Ureter (tissue), 1 donor: ENCODE results near the gene PNMA6E. TPM values are rescaled to one million over a fixed set of nuclear protein-coding genes. Genes with fewer than 3 reads are reported as not detected.

Experiments used
- DNase-seq: peaks from one replicate; pipeline ENCODE4 v3.0.0-alpha.2; 2020; ENCODE audit warnings: low spot score
- total RNA-seq: library from RNA; stranded (reverse); gene quantifications from one replicate; pipeline ENCODE4 v1.2.4, GENCODE V29; 2023
- donor health status: DM: yes; HTN: yes; CAD: no.

PNMA6E gene
- total RNA-seq, 1 donor from 2014 or later, result not detected

GRCh38 chrX:153435845-153436244, 34.7 kb upstream of the PNMA6E start:
- DNase-seq, result no peak

DNA sequence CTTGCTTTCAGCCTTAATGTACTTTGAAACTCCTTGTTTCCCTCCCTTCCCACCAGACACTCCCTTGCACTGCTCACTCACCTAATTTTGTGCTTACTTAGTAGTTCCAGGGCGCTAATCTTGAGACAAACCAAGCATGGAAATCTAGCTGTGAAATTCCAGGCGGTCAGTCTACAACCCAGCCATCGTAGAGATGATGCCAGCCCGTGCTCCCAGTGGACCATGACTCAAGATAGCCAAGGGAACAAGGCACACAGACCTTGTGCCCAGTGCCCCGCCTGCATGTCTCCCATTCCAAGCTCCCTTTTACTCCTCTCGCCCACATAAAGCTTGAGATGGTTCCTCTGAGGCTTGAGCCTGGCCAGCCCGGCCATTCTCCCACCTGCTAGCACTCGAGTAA, 33.7 kb upstream of the PNMA6E start:
- DNase-seq, result no peak

- no peak for DNase-seq
Observed at GRCh38 chrX:153433781-153434285, 32.7 kb upstream of the PNMA6E start.

- no peak for DNase-seq
Observed at GRCh38 chrX:153433161-153433680, 32.1 kb upstream of the PNMA6E start.

DNA sequence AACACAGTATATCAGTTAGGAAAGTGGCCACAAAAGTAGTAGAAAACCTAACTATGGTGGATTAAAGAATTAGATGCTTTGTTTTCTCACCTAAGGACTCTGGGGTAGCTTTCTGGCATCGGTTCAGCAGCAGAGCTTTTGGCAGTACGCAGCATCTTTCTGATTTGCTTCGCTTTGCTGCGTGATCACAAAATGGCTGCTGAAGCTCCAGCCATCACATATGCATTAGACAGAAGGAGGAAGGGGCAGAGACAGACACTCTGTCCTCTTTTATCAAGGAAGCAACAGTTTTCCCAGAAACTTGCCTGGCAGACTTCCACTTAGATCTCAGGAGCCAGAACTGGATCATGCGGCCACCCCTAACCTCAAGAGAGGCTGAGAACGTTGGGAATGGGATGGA, 29.6 kb upstream of the PNMA6E start:
- DNase-seq, result no peak

DNA sequence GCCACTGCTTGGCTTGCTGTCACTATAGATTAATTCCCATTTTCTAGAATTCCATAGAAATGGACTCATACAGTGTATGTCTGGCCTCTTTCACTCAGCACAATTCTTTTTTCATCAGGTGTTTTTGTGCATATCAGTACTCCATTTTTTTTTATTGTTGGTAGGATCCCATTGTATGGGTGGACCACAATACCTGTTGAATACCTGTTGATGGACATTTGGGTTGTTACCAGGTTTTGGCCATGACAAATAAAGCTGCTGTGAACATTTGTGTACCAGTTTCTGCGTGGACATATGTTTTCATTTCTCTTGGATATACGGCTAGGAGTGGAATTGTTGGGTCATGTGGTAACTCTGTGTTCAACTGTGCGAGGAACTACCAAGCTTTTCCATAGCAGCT, 25.1 kb upstream of the PNMA6E start:
- no peak for DNase-seq

- DNase-seq, result no peak
Observed at GRCh38 chrX:153423652-153424051, 22.5 kb upstream of the PNMA6E start.

DNA sequence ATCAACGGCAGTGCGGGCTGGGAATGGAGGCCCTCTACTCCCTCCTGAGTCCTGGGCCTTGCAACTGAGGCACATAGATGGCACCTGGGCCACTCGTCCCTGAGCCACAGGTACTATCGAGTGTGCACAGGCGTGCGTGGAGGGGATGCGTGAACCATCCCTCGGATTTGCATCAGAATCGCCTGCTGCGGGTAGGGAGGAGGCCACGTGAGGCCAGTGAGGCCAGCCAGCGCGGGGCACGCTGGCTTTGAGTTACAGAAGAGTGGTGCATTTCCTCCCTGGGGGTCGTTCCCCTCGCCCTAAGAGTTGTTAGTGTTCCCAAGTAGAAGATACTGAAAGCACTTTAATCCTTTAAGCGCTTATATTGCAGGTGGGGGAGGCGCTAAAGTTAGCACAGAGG, 20.7 kb upstream of the PNMA6E start:
- DNase-seq, result no peak

DNA sequence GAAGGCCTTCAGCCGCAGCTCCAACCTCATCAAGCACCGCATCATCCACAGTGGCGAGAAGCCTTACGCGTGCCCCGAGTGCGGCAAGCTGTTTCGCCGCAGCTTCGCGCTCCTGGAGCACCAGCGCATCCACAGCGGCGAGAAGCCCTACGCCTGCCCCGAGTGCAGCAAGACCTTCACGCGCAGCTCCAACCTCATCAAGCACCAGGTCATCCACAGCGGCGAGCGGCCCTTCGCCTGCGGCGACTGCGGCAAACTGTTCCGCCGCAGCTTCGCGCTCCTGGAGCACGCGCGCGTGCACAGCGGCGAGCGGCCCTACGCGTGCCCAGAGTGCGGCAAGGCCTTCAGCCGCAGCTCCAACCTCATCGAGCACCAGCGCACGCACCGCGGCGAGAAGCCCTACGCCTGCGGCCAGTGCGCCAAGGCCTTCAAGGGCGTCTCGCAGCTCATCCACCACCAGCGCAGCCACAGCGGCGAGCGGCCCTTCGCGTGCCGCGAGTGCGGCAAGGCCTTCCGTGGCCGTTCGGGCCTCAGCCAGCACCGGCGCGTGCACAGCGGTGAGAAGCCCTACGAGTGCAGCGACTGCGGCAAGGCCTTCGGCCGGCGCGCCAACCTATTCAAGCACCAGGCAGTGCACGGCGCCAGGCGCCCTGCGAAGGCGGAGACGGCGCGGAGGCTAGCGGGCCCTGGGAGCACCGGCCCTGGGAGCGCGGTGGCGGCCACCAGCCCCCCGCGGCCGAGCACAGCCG, 19.9 kb upstream of the PNMA6E start:
- no peak for DNase-seq

DNA sequence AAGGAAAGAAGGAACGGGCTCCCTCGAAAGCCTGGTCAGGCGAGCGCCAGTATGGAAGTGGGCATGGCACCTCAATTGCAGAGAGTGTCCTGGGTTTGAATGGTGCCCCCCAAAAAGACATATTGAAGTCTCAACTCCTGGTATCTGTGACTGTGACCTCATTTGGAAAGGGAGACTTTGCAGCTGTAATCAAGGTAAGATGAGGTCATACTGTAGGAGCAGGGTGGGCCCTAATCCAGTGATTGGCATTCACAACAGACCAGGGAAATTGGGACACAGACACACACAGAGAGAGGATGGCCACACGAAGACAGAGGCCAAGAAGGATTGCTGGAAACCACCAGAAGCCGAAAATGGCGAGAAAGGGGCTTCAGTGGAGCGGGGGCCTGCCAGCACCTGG, 16.5 kb upstream of the PNMA6E start:
- no peak for DNase-seq

- no peak for DNase-seq
Observed at GRCh38 chrX:153416781-153417450, 15.8 kb upstream of the PNMA6E start.

DNA sequence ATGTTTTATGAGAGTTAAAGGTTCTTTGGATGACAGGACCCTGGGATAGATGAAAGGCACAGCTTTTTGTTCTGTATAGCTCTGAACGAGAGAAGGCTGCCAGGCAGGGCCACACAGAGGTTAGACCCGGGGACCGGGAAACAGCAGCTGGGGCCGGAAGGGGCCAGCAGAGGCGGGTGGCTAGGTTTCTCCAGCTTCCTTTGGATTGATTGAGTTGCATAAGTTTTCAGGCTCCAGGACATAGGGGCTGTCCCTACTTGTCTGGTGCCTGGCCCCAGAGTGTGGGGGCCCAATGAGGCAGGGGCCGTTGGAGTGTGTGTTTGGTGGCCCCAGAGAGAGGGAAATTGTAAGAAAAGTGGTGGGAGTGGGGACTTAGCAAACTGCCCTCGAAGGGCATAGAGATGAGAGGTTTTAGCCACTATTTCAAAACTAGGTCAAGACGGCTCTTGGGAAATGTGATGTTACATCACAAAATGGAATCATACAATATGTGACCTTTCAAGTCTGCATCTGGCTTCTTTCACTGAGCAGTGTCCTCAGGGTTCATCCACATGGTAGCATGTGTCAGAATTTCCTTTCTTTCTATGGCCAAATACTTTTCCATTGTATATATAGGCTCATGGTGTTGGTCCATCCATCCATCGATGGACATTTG, 13.8 kb upstream of the PNMA6E start:
- no peak for DNase-seq

DNA sequence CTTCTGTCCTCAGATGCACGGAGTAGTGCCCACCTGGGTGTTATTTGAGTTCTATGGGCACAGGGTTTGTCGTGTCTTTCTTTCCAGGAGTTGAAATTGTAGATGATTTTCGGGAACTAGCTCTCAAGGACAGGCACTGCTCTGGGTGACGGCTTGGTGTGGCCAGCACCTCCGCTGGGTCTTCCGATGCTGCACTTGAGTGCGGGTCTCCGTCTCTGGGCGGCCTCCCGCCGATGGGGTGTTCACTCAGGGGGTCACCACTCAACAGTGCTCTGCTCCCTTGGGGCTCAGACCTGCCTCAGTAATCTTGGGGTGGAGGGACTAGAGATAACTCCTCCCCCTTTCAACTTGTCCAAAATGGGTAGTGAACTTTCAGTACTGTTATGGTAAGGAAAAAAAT, 12.6 kb upstream of the PNMA6E start:
- no peak for DNase-seq

- no peak for DNase-seq
Observed at GRCh38 chrX:153412746-153413720, 11.9 kb upstream of the PNMA6E start.

DNA sequence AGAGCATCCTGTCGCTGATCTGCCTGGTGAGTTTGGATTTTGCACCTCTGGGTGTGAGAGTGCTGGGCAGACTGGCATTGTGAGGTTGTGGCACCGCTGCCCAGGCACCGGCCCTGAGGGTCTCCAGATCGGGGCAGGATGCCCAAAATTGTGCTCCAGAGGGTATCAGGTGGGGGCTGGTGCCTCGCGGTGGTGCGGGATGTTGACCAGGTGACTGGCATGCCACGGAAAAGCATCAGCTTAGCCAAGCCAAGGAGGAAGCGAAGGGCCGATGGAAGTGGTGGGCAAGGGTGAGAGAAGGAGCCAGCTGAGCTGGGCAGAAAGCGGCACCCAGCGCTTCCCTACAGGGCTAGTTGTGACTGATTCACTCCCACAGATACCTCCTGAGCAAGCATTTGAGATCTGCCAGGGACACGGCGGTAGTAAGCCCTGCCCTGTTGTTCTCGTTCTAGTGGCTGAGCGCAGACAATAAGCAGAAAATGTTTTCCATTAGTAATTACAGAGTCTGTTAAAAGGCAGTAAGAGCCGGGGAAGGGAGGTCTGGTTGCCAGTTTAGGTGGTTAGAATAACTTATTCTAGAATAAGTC, 10.9 kb upstream of the PNMA6E start:
- DNase-seq, result no peak

DNA sequence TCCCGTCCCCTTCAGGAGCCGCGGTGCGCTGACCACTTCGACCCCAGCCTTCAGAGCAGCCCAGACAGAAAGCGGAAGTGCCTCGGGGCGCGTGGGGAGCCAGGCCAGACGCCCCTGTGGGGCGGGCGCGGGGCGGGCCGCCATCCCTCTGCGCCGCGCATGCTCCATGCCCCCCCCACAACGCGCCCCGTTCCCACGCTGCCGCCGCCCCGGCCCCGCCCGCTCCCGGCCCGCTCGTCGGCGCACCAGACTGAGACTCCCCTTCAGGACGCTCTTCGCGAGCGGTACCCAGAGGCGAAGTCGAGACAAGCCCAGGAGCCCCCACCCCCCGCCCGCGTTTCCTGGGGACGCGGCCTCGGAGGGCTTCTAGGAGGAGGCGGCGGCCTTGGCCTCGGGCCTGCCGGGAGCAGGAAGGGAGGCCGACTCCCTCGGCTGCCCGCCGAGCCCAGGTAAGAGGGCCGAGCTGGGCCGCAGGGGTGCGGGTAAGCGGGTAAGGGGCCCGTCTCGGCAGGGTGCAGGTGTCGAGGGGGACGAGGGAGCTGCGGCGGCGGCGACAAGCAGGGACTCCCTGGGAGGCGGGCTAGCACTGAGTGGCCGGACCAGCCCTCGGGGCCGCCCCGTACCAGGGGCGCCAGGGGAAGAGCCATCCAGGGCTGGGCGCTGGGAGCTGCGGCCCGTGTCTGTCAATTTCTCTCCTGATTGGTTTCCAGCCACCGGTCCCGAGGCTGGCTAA, 10.3 kb upstream of the PNMA6E start, which contains the start of gene ZFP92:
ZFP92 (plus strand) TSS at position 218 of the 733 bp plus-strand sequence. CDS start 6,851 bp downstream, outside the sequence.
- DNase-seq, result no peak

DNA sequence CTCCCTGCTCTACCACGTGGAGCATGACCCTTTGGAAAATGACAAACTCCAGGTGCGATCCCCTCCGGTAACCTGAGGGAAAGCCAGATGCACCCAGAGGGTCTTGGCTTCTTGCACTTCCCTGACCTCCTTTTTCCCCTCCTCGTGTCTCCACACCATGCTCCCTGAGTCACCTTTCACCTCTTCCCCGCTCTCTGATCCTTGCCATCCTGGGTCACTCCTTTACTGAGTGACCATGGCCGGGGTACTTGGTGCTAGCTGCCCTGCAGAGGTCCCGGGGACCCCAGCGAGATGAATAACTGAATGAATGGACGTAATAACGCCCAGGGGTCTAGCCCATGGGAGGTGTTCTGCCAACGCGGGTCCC, 9.7 kb upstream of the PNMA6E start:
- no peak for DNase-seq

GRCh38 chrX:153410373-153410772, 9.2 kb upstream of the PNMA6E start:
- no peak for DNase-seq

- no peak for DNase-seq
Observed at GRCh38 chrX:153409414-153410101, 8.4 kb upstream of the PNMA6E start.
